Measurements from ENCODE around the gene ATP1A1. TPM values are rescaled to one million over a fixed set of nuclear protein-coding genes. Genes with fewer than 3 reads are reported as not detected.

The ATP1A1 gene
- total RNA-seq, 1 experiment from 2014 or later = 181 TPM

DNA sequence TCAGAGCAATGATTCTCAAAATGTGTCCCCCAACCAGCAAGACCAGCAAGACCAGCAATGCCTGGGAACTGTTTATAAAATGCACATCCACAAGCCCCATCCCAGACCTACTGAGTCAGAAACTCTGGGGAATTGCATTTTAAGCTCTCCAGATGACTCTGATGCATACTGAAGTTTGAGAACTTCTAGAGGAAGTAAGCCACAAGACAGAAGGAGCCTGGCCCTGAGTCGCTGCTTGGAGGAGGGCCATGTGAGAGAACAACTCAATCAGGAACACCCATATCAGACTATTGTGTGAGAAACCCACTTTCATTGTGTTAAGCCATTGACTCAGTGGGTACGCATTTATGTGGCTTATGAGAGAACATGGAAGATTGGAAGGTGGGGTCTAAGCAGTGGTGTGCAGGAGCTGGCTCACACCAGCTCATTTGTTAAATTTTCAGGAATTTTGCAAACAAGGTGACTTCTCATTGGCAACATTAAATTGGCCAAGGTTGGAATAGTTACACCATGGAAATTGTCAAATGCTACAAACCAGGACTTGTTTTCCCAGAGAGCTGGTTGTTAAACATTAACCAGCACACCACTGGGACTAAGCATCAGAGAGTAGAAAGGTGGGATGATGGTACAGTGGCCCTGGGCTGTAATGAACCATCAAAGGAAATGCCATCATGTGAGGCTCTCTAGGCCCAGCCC lies 38.9 kb downstream of the ATP1A1 start:
- no peak for TF ChIP-seq EZH2phosphoT487 (IDR thresholded peaks at IDR 0.05; ENCODE audit: borderline replicate concordance, low read length)
- TF ChIP-seq EZH2 (IDR thresholded peaks at IDR 0.05; ENCODE audit: low read length, unreplicated experiment) = no peak
- TF ChIP-seq, protein P1, sequence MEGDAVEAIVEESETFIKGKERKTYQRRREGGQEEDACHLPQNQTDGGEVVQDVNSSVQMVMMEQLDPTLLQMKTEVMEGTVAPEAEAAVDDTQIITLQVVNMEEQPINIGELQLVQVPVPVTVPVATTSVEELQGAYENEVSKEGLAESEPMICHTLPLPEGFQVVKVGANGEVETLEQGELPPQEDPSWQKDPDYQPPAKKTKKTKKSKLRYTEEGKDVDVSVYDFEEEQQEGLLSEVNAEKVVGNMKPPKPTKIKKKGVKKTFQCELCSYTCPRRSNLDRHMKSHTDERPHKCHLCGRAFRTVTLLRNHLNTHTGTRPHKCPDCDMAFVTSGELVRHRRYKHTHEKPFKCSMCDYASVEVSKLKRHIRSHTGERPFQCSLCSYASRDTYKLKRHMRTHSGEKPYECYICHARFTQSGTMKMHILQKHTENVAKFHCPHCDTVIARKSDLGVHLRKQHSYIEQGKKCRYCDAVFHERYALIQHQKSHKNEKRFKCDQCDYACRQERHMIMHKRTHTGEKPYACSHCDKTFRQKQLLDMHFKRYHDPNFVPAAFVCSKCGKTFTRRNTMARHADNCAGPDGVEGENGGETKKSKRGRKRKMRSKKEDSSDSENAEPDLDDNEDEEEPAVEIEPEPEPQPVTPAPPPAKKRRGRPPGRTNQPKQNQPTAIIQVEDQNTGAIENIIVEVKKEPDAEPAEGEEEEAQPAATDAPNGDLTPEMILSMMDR (conservative IDR thresholded peaks at IDR 0.05; ENCODE audit: low read depth, low read length) = no peak
- Histone ChIP-seq H3K36me3 (ENCODE audit: low read depth, low read length) (no peaks in the 10 kb centered on the region), H3K4me2 (ENCODE audit: low read length) (no peak overlapping the region), H3F3A (ENCODE audit: low read length, unreplicated experiment) (no peaks in the 10 kb centered on the region), H3K9me3 (ENCODE audit: low read length) (no peaks in the 10 kb centered on the region), H4K20me1 (ENCODE audit: low read length) (no peaks in the 10 kb centered on the region), H3K79me2 (ENCODE audit: low read length) (no peaks in the 10 kb centered on the region), H3K27ac (ENCODE audit: low read length) (no peak overlapping the region), H2AFZ (ENCODE audit: low read length) (no peak overlapping the region), H3K4me3 (ENCODE audit: low read length) (no peak overlapping the region), H3K9ac (ENCODE audit: low read length) (no peak overlapping the region), H3K9me2 (replicated peaks; ENCODE audit: low read length) (no peaks in the 10 kb centered on the region), H3K4me1 (ENCODE audit: insufficient read depth, low read length) (no peaks in the 10 kb centered on the region), H3K27me3 (ENCODE audit: low read length) (no peaks in the 10 kb centered on the region)
- no TSS peak for BruUV-seq (replicated peaks)
- ATAC-seq (no peak), DNase-seq (peak; percentile 13)
- POLR2A ChIA-PET (ENCODE audit: unreplicated experiment) = no interaction called here
- CTCF ChIA-PET = no interaction called here
- intact Hi-C loops (cut with micrococcal nuclease) = no loop called here

DNA sequence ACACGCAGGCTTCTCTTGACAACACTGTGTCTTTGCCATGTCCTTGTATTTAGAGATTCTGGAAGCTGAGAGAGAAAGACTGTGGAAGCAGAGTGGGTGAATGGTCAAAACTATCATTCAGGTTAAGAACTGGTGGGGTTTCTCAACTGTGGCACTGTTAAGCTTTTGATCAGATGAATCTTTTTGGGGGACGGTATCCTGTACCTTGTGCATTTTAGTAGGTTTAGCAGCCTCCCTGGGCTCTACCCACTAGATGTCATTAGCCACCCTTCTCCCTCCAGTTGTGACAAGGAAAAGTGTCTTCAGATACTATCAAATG lies 39.4 kb downstream of the ATP1A1 start:
- intact Hi-C loops (cut with micrococcal nuclease) = no loop called here
- Histone ChIP-seq H4K20me1 (ENCODE audit: low read length) (no peaks in the 10 kb centered on the region), H3K4me1 (ENCODE audit: insufficient read depth, low read length) (peaks cover 1% of the 10 kb centered on the region), H3K4me3 (ENCODE audit: low read length) (no peak overlapping the region), H3K9me3 (ENCODE audit: low read length) (no peaks in the 10 kb centered on the region), H3K27ac (ENCODE audit: low read length) (no peak overlapping the region), H3K79me2 (ENCODE audit: low read length) (0 out of 2 replicates have a peak, but pooled peaks cover under 1% of the 10 kb centered on the region), H3F3A (ENCODE audit: low read length, unreplicated experiment) (no peaks in the 10 kb centered on the region), H3K9ac (ENCODE audit: low read length) (no peak overlapping the region), H3K36me3 (ENCODE audit: low read depth, low read length) (no peaks in the 10 kb centered on the region), H3K9me2 (replicated peaks; ENCODE audit: low read length) (no peaks in the 10 kb centered on the region), H3K4me2 (ENCODE audit: low read length) (no peak overlapping the region), H2AFZ (ENCODE audit: low read length) (no peak overlapping the region), H3K27me3 (ENCODE audit: low read length) (no peaks in the 10 kb centered on the region)
- TF ChIP-seq EZH2 (IDR thresholded peaks at IDR 0.05; ENCODE audit: low read length, unreplicated experiment) (no peak), EZH2phosphoT487 (IDR thresholded peaks at IDR 0.05; ENCODE audit: borderline replicate concordance, low read length) (no peak)
- TF ChIP-seq, protein P1 (conservative IDR thresholded peaks at IDR 0.05; ENCODE audit: low read depth, low read length) = no peak
- ATAC-seq (no peak), DNase-seq (no peak)
- ChIA-PET CTCF (no interaction called here), POLR2A (ENCODE audit: unreplicated experiment) (no interaction called here)
- BruUV-seq (replicated peaks) = no TSS peak

DNA sequence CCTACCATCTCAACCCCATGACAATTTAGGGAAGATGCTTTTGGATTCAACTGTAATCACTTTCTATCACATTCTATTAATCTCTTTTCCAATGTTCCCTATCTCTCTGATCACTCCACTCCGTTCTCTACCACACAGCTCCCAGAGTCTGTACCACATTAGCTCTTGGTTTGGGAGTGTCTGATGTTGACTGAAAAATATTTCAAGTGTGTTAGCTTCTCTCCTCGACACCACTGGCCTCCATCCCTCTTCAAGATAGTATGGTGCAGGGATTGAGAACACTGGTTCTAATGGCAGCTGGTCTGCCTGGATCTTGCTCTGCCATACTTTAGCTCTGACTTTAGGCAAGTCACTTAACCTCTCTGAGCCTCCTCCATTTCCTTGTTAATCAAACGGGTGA lies 39.9 kb downstream of the ATP1A1 start:
- H3K9me3 ChIP-seq (ENCODE audit: low read length) = no peaks in the 10 kb centered on the region
- intact Hi-C loops (cut with micrococcal nuclease) = no loop called here
- H3F3A ChIP-seq (ENCODE audit: low read length, unreplicated experiment) = no peaks in the 10 kb centered on the region
- ChIA-PET POLR2A (ENCODE audit: unreplicated experiment) (no interaction called here), CTCF (no interaction called here)
- no peak overlapping the region for H3K4me2 ChIP-seq (ENCODE audit: low read length)
- no peak for TF ChIP-seq EZH2 (IDR thresholded peaks at IDR 0.05; ENCODE audit: low read length, unreplicated experiment)
- TF ChIP-seq, protein P1 (conservative IDR thresholded peaks at IDR 0.05; ENCODE audit: low read depth, low read length) = no peak
- TF ChIP-seq EZH2phosphoT487 (IDR thresholded peaks at IDR 0.05; ENCODE audit: borderline replicate concordance, low read length) = no peak
- no TSS peak for BruUV-seq (replicated peaks)
- H4K20me1 ChIP-seq (ENCODE audit: low read length) = no peaks in the 10 kb centered on the region
- no peaks in the 10 kb centered on the region for H3K36me3 ChIP-seq (ENCODE audit: low read depth, low read length)
- no peak overlapping the region for H3K27ac ChIP-seq (ENCODE audit: low read length)
- H3K9me2 ChIP-seq (replicated peaks; ENCODE audit: low read length) = no peaks in the 10 kb centered on the region
- no peak for ATAC-seq
- DNase-seq = no peak
- H3K79me2 ChIP-seq (ENCODE audit: low read length) = peaks cover 5% of the 10 kb centered on the region; the same call in 1 of the 2 replicates
- H2AFZ ChIP-seq (ENCODE audit: low read length) = no peak overlapping the region
- H3K4me3 ChIP-seq (ENCODE audit: low read length) = no peak overlapping the region
- H3K4me1 ChIP-seq (ENCODE audit: insufficient read depth, low read length) = peaks cover 6% of the 10 kb centered on the region
- no peak overlapping the region for H3K9ac ChIP-seq (ENCODE audit: low read length)
- H3K27me3 ChIP-seq (ENCODE audit: low read length) = no peaks in the 10 kb centered on the region

Measured in PC-3 (cell line).